IMR-90 (cell line): ENCODE data around the gene ASIC2. TPM values are rescaled to one million over a fixed set of nuclear protein-coding genes. Genes with fewer than 3 reads are reported as not detected.

ENCODE experiments used
- ATAC-seq: fragments of 200-7000 bp; cut with Tn5 transposase; 2 replicates; pipeline ENCODE4 v1.9.1; 2020; ENCODE audit warnings: low read depth, mild to moderate bottlenecking, moderate library complexity
- BruUV-seq: library from RNA; stranded (reverse); fragments of 400-500 nt; replicated peaks from 2 replicates; lab custom pipeline; 2021; lab: Mats Ljungman, UMichigan
- CTCF ChIA-PET: fragments of 300-600 bp; formaldehyde crosslinking; extraction: SDS; loops from one replicate; lab custom pipeline; 2021; ENCODE audit warnings: antibody characterized with exemption; lab: Yijun Ruan, JAX
- POLR2A ChIA-PET: fragments of 300-600 bp; sonication (Branson Sonifier 250); formaldehyde crosslinking; loops from one replicate; lab custom pipeline; 2022; ENCODE audit warnings: antibody characterized with exemption; ENCODE audit not compliant: unreplicated experiment; lab: Charles Lee
- DNase-seq: peaks from one replicate; pipeline ENCODE4 v3.0.0; 2013
- H2AFZ ChIP-seq: replicated peaks from 2 replicates; pipeline ENCODE3; 2013; ENCODE audit warnings: low read length, mild to moderate bottlenecking; ENCODE audit not compliant: poor library complexity
- H2AK5ac ChIP-seq: 2 replicates; pipeline ENCODE4 v1.6.1; 2013; ENCODE audit warnings: low read depth, low read length, inconsistent platforms
- H2AK9ac ChIP-seq: replicated peaks from 2 replicates; pipeline ENCODE3; 2013; ENCODE audit warnings: mild to moderate bottlenecking, low read depth, low read length, moderate library complexity; ENCODE audit not compliant: poor library complexity
- H2BK120ac ChIP-seq: 2 replicates; pipeline ENCODE4 v1.6.1; 2013; ENCODE audit warnings: low read depth, low read length, inconsistent platforms
- H2BK15ac ChIP-seq: 3 replicates; pipeline ENCODE4 v1.6.1; 2013; ENCODE audit warnings: low read depth, low read length, inconsistent platforms
- H2BK20ac ChIP-seq: 2 replicates; pipeline ENCODE4 v1.6.1; 2013; ENCODE audit warnings: low read depth, mild to moderate bottlenecking, inconsistent platforms, low read length, moderate library complexity
- H2BK5ac ChIP-seq: 2 replicates; pipeline ENCODE4 v1.6.1; 2013; ENCODE audit warnings: mild to moderate bottlenecking, low read depth, low read length, inconsistent platforms; ENCODE audit not compliant: poor library complexity, severe bottlenecking
- H3K14ac ChIP-seq: replicated peaks from 2 replicates; pipeline ENCODE4 v1.6.1; 2013; ENCODE audit warnings: low read depth, low read length, inconsistent platforms
- H3K18ac ChIP-seq: 2 replicates; pipeline ENCODE4 v1.6.1; 2013; ENCODE audit warnings: low read depth, low read length, control low read depth
- H3K23ac ChIP-seq: 2 replicates; pipeline ENCODE4 v1.6.1; 2013; ENCODE audit warnings: low read depth, low read length, inconsistent platforms
- H3K27ac ChIP-seq: 2 replicates; pipeline ENCODE4 v1.5.1; 2013; ENCODE audit warnings: mild to moderate bottlenecking, control low read depth, low read length; ENCODE audit not compliant: insufficient read depth
- H3K27me3 ChIP-seq: 2 replicates; pipeline ENCODE4 v1.6.1; 2013; ENCODE audit warnings: low read length; ENCODE audit not compliant: control insufficient read depth, insufficient read depth
- H3K36me3 ChIP-seq: 2 replicates; pipeline ENCODE4 v1.6.1; 2013; ENCODE audit warnings: low read length, mixed read lengths; ENCODE audit not compliant: control insufficient read depth, insufficient read depth
- H3K4ac ChIP-seq: 2 replicates; pipeline ENCODE4 v1.6.1; 2013; ENCODE audit warnings: low read depth, low read length, inconsistent platforms
- H3K4me1 ChIP-seq: 2 replicates; pipeline ENCODE4 v1.6.1; 2013; ENCODE audit warnings: low read length, mixed read lengths; ENCODE audit not compliant: control insufficient read depth, insufficient read depth
- H3K4me2 ChIP-seq: 2 replicates; pipeline ENCODE4 v1.6.1; 2013; ENCODE audit warnings: low read depth, mild to moderate bottlenecking, control low read depth, low read length, moderate library complexity
- H3K4me3 ChIP-seq: 2 replicates; pipeline ENCODE4 v1.5.1; 2013; ENCODE audit warnings: low read depth, mild to moderate bottlenecking, control low read depth, low read length, moderate library complexity; ENCODE audit not compliant: insufficient read depth
- H3K56ac ChIP-seq: 2 replicates; pipeline ENCODE4 v1.6.1; 2013; ENCODE audit warnings: low read length, inconsistent platforms; ENCODE audit not compliant: insufficient read depth; ENCODE audit errors: extremely low read depth
- H3K79me1 ChIP-seq, 2 experiments: 2 replicates each; pipeline ENCODE4 v1.6.1; 2013; ENCODE audit warnings: low read length in 2 of 2, inconsistent platforms in 1 of 2, low read depth in 1 of 2
- H3K9ac ChIP-seq: 2 replicates; pipeline ENCODE4 v1.6.1; 2013; ENCODE audit warnings: low read depth, low read length, control low read depth
- H3K9me1 ChIP-seq: 2 replicates; pipeline ENCODE4 v1.6.1; 2013; ENCODE audit warnings: low read length, inconsistent platforms; ENCODE audit not compliant: insufficient read depth
- H3K9me3 ChIP-seq: 2 replicates; pipeline ENCODE4 v1.6.1; 2013; ENCODE audit warnings: low read length; ENCODE audit not compliant: control insufficient read depth, insufficient read depth
- H4K20me1 ChIP-seq: 2 replicates; pipeline ENCODE4 v1.6.1; 2013; ENCODE audit warnings: low read length, inconsistent platforms; ENCODE audit not compliant: insufficient read depth
- H4K5ac ChIP-seq: 2 replicates; pipeline ENCODE4 v1.6.1; 2013; ENCODE audit warnings: mild to moderate bottlenecking, low read depth, low read length, control low read depth
- H4K8ac ChIP-seq, 2 experiments: 2 replicates each; pipeline ENCODE4 v1.6.1; 2013; ENCODE audit warnings: low read depth in 2 of 2, low read length in 2 of 2, control low read depth in 1 of 2, inconsistent platforms in 1 of 2
- H4K91ac ChIP-seq: 2 replicates; pipeline ENCODE4 v1.6.1; 2013; ENCODE audit warnings: low read depth, low read length, inconsistent platforms; ENCODE audit not compliant: insufficient read depth
- BHLHE40 ChIP-seq: fragments of 150-350 bp; IDR thresholded peaks from 2 replicates; pipeline ENCODE4 v1.6.1; 2016; ENCODE audit warnings: mild to moderate bottlenecking, low read depth, low read length
- CHD1 ChIP-seq: IDR thresholded peaks from 2 replicates; pipeline ENCODE4 v1.6.1; 2012; ENCODE audit warnings: low read depth, low read length, improper control_type of control experiment
- CTCF ChIP-seq: conservative IDR thresholded peaks from 2 replicates; pipeline ENCODE4 v1.5.1; 2012; ENCODE audit warnings: mild to moderate bottlenecking, low read depth, low read length, improper control_type of control experiment
- ELK1 ChIP-seq: fragments of 150-350 bp; IDR thresholded peaks from 2 replicates; pipeline ENCODE4 v1.6.1; 2016; ENCODE audit warnings: low read depth, mild to moderate bottlenecking, low read length, moderate library complexity, borderline replicate concordance
- FOS ChIP-seq: fragments of 150-350 bp; IDR thresholded peaks from 2 replicates; pipeline ENCODE4 v1.6.1; 2016; ENCODE audit warnings: low read depth, low read length
- MAZ ChIP-seq: IDR thresholded peaks from 2 replicates; pipeline ENCODE4 v1.6.1; 2012; ENCODE audit warnings: low read depth, mild to moderate bottlenecking, low read length, improper control_type of control experiment, moderate library complexity, borderline replicate concordance
- MXI1 ChIP-seq: IDR thresholded peaks from 2 replicates; pipeline ENCODE4 v1.6.1; 2012; ENCODE audit warnings: low read depth, mild to moderate bottlenecking, low read length, moderate library complexity, borderline replicate concordance
- NFE2L2 ChIP-seq: fragments of 150-350 bp; IDR thresholded peaks from 2 replicates; pipeline ENCODE4 v1.6.1; 2016; ENCODE audit warnings: low read depth, mild to moderate bottlenecking, low read length
- POLR2A ChIP-seq: IDR thresholded peaks from 2 replicates; pipeline ENCODE4 v1.6.1; 2012; ENCODE audit warnings: mild to moderate bottlenecking, low read depth, low read length
- RCOR1 ChIP-seq: IDR thresholded peaks from 2 replicates; pipeline ENCODE4 v1.6.1; 2012; ENCODE audit warnings: mild to moderate bottlenecking, low read length, improper control_type of control experiment; ENCODE audit not compliant: insufficient replicate concordance
- RFX5 ChIP-seq: IDR thresholded peaks from 2 replicates; pipeline ENCODE4 v1.8.0; 2012; ENCODE audit warnings: low read depth, mild to moderate bottlenecking, low read length, moderate library complexity
- WGBS, 2 experiments: methylation state at CpG; one replicate each; pipeline versions ENCODE4 v1.1.5 to v1.1.7; 2013; ENCODE audit warnings: missing lambda C conversion rate in 2 of 2; ENCODE audit not compliant: insufficient read length in 1 of 2; ENCODE audit errors: extremely low coverage in 2 of 2; 5-methylcytosine and 5-hydroxymethylcytosine counted together
- dilution Hi-C: fragments of 300-500 bp; cut with HindIII; formaldehyde crosslinking; loops from one replicate; pipeline ENCODE4 v1.14.3; 2018; ENCODE audit warnings: low sequenced_read_pairs; ENCODE audit not compliant: unreplicated experiment
- in situ Hi-C: fragments of 300-500 bp; cut with MboI; formaldehyde crosslinking; loops from 3 replicates; pipeline ENCODE4 v1.14.3; 2019; ENCODE audit warnings: low sequenced_read_pairs, inconsistent platforms, mixed read lengths
- intact Hi-C: fragments of 100-400 bp; cut with micrococcal nuclease; formaldehyde crosslinking; loops from 2 replicates; pipeline ENCODE4 v1.10.0; 2022
- polyA plus RNA-seq, 3 experiments: library from polyadenylated mRNA; depleted of rRNA; stranded (reverse); fragments of >200 nt; gene quantifications; 2 replicates each; pipeline ENCODE4 v1.2.3, GENCODE V29; 2012; ENCODE audit warnings: low replicate concordance in 1 of 3
- total RNA-seq: library from RNA; depleted of rRNA; stranded (reverse); fragments of >200 nt; gene quantifications from 2 replicates; pipeline ENCODE4 v1.2.3, GENCODE V29; 2012

ASIC2 gene
- total and polyA plus RNA-seq, 2 of the 4 experiments (the other 2 are of a cell fraction), result under 0.01 to 0.15 TPM

DNA sequence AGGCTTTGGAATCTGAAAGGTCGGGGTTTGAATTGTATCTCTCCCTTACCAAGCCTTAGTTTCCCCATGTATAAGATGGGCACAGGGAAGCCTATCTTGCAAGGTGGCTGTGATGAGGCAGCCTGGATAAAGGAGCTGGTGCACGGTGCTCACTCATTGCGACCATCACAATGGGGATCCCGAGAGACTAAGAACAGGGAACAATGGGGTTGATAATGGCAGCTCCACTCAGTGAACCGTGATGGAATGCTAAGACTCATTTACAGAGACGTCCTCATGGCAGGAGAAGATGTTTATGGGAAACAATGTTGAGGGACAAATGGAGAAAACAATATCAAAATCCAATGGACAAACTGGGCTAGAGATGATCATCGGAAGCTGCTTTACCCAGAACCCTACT lies 219.7 kb downstream of the ASIC2 start:
- no peak overlapping the region for H2BK120ac ChIP-seq
- DNase-seq (no peak), ATAC-seq (no peak)
- intact Hi-C loops (no loop called here), dilution Hi-C loops (no loop called here), in situ Hi-C loops (no loop called here)
- 81% methylated on average over 3 of the region's 7 CpGs; no CpG with 5 or more reads in 1 of the 2 experiments for WGBS, 2 experiments
- CTCF ChIA-PET, result no interaction called here
- H2BK5ac ChIP-seq, result no peak overlapping the region
- POLR2A ChIA-PET, result no interaction called here
- H3K27ac ChIP-seq, result no peak overlapping the region
- no peak overlapping the region for H4K91ac ChIP-seq
- H3K14ac ChIP-seq, result no peak overlapping the region
- no peak overlapping the region for H3K18ac ChIP-seq
- no peaks in the 10 kb centered on the region for H3K9me1 ChIP-seq
- H4K8ac ChIP-seq, result no peak overlapping the region
- TF ChIP-seq RCOR1 (no peak), NFE2L2 (no peak), FOS (no peak), POLR2A (no peak), RFX5 (no peak), CTCF (no peak), CHD1 (no peak), ELK1 (no peak), BHLHE40 (no peak), MXI1 (no peak), MAZ (no peak)
- no peaks in the 10 kb centered on the region for H3K27me3 ChIP-seq
- no peaks in the 10 kb centered on the region for H3K9me3 ChIP-seq
- H2AK9ac ChIP-seq, result no peak overlapping the region
- no peak overlapping the region for H3K4me2 ChIP-seq
- no peaks in the 10 kb centered on the region for H3K79me1 ChIP-seq
- H4K20me1 ChIP-seq, result no peaks in the 10 kb centered on the region
- no peak overlapping the region for H2BK20ac ChIP-seq
- H3K4me1 ChIP-seq, result no peaks in the 10 kb centered on the region
- H2AFZ ChIP-seq, result no peak overlapping the region
- H3K56ac ChIP-seq, result no peak overlapping the region
- H4K5ac ChIP-seq, result no peak overlapping the region
- H3K36me3 ChIP-seq, result no peaks in the 10 kb centered on the region
- no TSS peak for BruUV-seq
- no peak overlapping the region for H3K4me3 ChIP-seq
- no peak overlapping the region for H2BK15ac ChIP-seq
- no peak overlapping the region for H3K23ac ChIP-seq
- H3K9ac ChIP-seq, result no peak overlapping the region
- H3K4ac ChIP-seq, result no peak overlapping the region
- H2AK5ac ChIP-seq, result no peak overlapping the region
